Parathyroid adenoma (tissue), 2 donors: ENCODE data around the gene MAN1B1.

Source experiments
- H2AFZ ChIP-seq: fragments of 300-600 bp; sonication (generic); one replicate; pipeline ENCODE4 v1.7.0; 2017; ENCODE audit warnings: antibody characterized with exemption, mild to moderate bottlenecking
- H3K27ac ChIP-seq: fragments of 300-600 bp; sonication (generic); one replicate; pipeline ENCODE4 v1.7.0; 2017
- H3K27me3 ChIP-seq: fragments of 300-600 bp; sonication (generic); one replicate; pipeline ENCODE4 v1.7.0; 2017; ENCODE audit warnings: low read length; ENCODE audit not compliant: control insufficient read depth, insufficient read depth
- H3K36me3 ChIP-seq: fragments of 300-600 bp; sonication (generic); one replicate; pipeline ENCODE4 v1.7.0; 2017; ENCODE audit warnings: low read length; ENCODE audit not compliant: control insufficient read depth, insufficient read depth
- H3K4me1 ChIP-seq: fragments of 300-600 bp; sonication (generic); one replicate; pipeline ENCODE4 v1.7.0; 2017; ENCODE audit warnings: control low read depth
- H3K4me2 ChIP-seq: fragments of 300-600 bp; sonication (generic); one replicate; pipeline ENCODE4 v1.7.0; 2017; ENCODE audit warnings: low read length
- H3K4me3 ChIP-seq: fragments of 300-600 bp; sonication (generic); one replicate; pipeline ENCODE4 v1.7.0; 2017; ENCODE audit warnings: low read depth, low read length
- H3K79me2 ChIP-seq: fragments of 300-600 bp; sonication (generic); one replicate; pipeline ENCODE4 v1.7.0; 2017; ENCODE audit warnings: control low read depth
- H3K9ac ChIP-seq: fragments of 300-600 bp; sonication (generic); one replicate; pipeline ENCODE4 v1.7.0; 2017; ENCODE audit warnings: mild to moderate bottlenecking
- H3K9me3 ChIP-seq: fragments of 300-600 bp; sonication (generic); one replicate; pipeline ENCODE4 v1.7.0; 2017; ENCODE audit warnings: low read length; ENCODE audit not compliant: control insufficient read depth
- CTCF ChIP-seq: fragments of 300-600 bp; sonication (generic); IDR thresholded peaks from one replicate; pipeline ENCODE4 v1.7.0; 2017; ENCODE audit warnings: antibody characterized with exemption, mild to moderate bottlenecking
- donor health status: primary hyperparathyroidism.

MAN1B1 gene

GRCh38 chr9:137065336-137065967, 21.3 kb upstream of the MAN1B1 start:
- no peak overlapping the region for H3K4me2 ChIP-seq
- no peaks in the 10 kb centered on the region for H3K36me3 ChIP-seq
- H3K9ac ChIP-seq = no peak overlapping the region
- no peak for TF ChIP-seq CTCF
- no peaks in the 10 kb centered on the region for H3K9me3 ChIP-seq
- no peak overlapping the region for H3K4me3 ChIP-seq
- no peak overlapping the region for H2AFZ ChIP-seq
- H3K27me3 ChIP-seq = no peaks in the 10 kb centered on the region
- no peak overlapping the region for H3K27ac ChIP-seq
- H3K79me2 ChIP-seq = no peaks in the 10 kb centered on the region
- H3K4me1 ChIP-seq = no peaks in the 10 kb centered on the region

- H3K36me3 ChIP-seq = no peaks in the 10 kb centered on the region
- H3K27me3 ChIP-seq = no peaks in the 10 kb centered on the region
- no peak for TF ChIP-seq CTCF
- H3K4me3 ChIP-seq = no peak overlapping the region
- H3K4me2 ChIP-seq = no peak overlapping the region
- H3K79me2 ChIP-seq = no peaks in the 10 kb centered on the region
- no peak overlapping the region for H3K9ac ChIP-seq
- peaks cover 2% of the 10 kb centered on the region for H3K4me1 ChIP-seq
- H3K27ac ChIP-seq = no peak overlapping the region
- H3K9me3 ChIP-seq = no peaks in the 10 kb centered on the region
- no peak overlapping the region for H2AFZ ChIP-seq
These were observed 20.5 kb upstream of the MAN1B1 start for GRCh38 chr9:137066096-137066861.

GRCh38 chr9:137067860-137068538, 18.8 kb upstream of the MAN1B1 start:
- H3K9me3 ChIP-seq = no peaks in the 10 kb centered on the region
- no peak overlapping the region for H3K4me2 ChIP-seq
- no peaks in the 10 kb centered on the region for H3K36me3 ChIP-seq
- H3K79me2 ChIP-seq = no peaks in the 10 kb centered on the region
- no peak overlapping the region for H2AFZ ChIP-seq
- H3K4me1 ChIP-seq = peaks cover 2% of the 10 kb centered on the region
- H3K27ac ChIP-seq = no peak overlapping the region
- peak; percentile 56 for TF ChIP-seq CTCF
- H3K9ac ChIP-seq = no peak overlapping the region
- H3K4me3 ChIP-seq = no peak overlapping the region
- no peaks in the 10 kb centered on the region for H3K27me3 ChIP-seq

- Histone ChIP-seq H3K9me3 (no peaks in the 10 kb centered on the region), H3K4me3 (no peak overlapping the region), H3K27ac (no peak overlapping the region), H3K9ac (no peak overlapping the region), H3K27me3 (no peaks in the 10 kb centered on the region), H3K36me3 (no peaks in the 10 kb centered on the region), H2AFZ (no peak overlapping the region), H3K4me2 (no peak overlapping the region), H3K4me1 (peaks cover 2% of the 10 kb centered on the region), H3K79me2 (no peaks in the 10 kb centered on the region)
- no peak for TF ChIP-seq CTCF
These were observed 18.0 kb upstream of the MAN1B1 start for GRCh38 chr9:137068539-137069507.
